VCaP (cell line): ENCODE data around the gene CENPM.

Experiments
- H3K27ac ChIP-seq: fragments of 450-650 bp; 2 replicates; pipeline ENCODE4 v1.5.1; 2017
- TF ChIP-seq, protein P1 (sequence below): fragments of 450-650 bp; conservative IDR thresholded peaks from 2 replicates; pipeline ENCODE4 v1.5.1; 2017; ENCODE audit warnings: mild to moderate bottlenecking, moderate library complexity

The CENPM gene

DNA sequence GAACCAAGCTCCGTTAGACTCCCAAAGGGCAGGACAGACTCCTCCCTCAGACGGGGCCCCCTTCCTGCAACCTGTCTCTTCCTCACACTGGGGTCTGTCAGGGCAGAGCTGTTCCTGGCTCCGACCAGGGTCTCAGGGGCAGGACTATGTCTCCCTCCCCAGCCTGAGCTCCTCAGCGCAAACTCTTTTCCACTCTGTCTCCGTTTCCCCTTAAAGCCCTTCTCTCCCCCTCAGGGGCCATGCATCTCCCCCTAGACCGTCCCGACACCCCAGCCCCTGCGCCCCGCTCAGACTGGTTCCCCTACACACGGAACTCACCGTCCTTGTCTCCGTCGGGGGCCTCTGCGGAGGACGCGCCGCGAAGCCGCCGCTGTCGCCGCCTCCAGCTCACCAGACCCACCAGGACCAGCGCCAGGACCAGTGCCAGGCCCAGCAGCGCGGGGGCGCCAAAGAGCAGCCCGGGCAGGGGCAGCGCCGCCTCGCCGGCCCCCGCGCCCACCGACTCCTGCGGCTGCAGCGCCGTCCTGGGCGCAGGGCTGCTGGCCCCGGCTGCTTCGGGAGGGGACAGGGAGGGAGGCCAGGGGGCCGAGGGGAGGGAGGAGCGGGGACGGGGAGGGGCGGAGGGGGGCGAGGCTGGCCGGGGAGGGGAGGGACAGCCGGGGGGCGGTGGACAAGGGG, 21.0 kb downstream of the CENPM start:
- TF ChIP-seq, protein P1, sequence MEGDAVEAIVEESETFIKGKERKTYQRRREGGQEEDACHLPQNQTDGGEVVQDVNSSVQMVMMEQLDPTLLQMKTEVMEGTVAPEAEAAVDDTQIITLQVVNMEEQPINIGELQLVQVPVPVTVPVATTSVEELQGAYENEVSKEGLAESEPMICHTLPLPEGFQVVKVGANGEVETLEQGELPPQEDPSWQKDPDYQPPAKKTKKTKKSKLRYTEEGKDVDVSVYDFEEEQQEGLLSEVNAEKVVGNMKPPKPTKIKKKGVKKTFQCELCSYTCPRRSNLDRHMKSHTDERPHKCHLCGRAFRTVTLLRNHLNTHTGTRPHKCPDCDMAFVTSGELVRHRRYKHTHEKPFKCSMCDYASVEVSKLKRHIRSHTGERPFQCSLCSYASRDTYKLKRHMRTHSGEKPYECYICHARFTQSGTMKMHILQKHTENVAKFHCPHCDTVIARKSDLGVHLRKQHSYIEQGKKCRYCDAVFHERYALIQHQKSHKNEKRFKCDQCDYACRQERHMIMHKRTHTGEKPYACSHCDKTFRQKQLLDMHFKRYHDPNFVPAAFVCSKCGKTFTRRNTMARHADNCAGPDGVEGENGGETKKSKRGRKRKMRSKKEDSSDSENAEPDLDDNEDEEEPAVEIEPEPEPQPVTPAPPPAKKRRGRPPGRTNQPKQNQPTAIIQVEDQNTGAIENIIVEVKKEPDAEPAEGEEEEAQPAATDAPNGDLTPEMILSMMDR: peak; percentile 96
- peak overlapping the region; percentile 10; the same call in 1 of the 2 replicates for H3K27ac ChIP-seq

DNA sequence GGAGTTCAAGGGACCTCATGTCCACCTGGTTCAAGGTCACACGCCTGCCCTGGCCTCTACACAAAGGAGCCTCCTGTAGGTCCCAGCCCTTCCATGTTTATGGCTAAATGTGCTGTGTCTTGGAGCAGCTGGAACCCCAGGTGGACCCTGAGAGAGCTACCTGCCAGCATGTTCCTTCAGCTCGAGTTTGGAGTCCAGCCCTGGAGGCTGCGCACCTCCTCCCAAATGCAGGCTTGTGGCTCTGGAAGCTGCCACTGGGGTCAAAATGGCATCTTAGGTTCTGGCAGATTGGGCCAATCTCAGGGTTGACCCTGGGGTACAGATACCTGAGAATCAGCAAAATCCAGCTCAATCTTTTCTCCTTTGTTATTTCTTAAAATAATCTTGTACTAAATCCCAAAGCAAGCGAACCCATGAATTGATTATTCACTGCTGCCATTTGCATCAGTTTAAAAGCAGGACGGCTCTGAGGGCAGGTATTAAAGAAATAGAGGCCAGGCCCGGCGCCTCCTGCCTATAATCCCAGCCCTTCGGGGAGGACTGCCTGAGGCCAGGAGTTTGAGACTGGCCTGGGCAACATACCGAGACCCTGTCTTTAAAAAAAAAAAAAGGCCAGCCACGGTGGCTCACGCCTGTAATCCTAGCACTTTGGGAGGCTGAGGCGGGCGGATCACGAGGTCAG, 23.2 kb downstream of the CENPM start:
- TF ChIP-seq, protein P1: no peak
- no peak overlapping the region for H3K27ac ChIP-seq

GRCh38 chr22:41922940-41923594, 23.9 kb downstream of the CENPM start:
- TF ChIP-seq, protein P1: no peak
- no peak overlapping the region for H3K27ac ChIP-seq

DNA sequence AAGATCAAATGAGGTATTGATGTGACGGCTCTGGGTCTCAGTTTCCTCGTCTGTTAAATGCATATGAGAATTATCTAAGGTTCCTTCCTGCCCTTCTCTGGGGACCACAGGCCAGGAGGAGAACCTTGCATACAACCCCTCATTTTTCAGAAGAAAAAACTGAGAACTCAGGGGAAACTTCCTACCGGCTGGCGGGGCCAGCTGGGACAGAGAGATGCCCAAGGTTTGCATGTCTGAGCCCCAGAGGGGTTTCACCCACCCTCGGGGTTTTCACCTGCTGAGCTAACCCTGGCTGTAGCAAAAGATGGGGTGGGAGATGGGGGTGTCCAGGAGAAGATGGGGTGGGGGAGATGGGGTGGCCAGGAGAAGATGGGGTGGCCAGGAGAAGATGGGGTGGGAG, 24.6 kb downstream of the CENPM start:
- TF ChIP-seq, protein P1: no peak

DNA sequence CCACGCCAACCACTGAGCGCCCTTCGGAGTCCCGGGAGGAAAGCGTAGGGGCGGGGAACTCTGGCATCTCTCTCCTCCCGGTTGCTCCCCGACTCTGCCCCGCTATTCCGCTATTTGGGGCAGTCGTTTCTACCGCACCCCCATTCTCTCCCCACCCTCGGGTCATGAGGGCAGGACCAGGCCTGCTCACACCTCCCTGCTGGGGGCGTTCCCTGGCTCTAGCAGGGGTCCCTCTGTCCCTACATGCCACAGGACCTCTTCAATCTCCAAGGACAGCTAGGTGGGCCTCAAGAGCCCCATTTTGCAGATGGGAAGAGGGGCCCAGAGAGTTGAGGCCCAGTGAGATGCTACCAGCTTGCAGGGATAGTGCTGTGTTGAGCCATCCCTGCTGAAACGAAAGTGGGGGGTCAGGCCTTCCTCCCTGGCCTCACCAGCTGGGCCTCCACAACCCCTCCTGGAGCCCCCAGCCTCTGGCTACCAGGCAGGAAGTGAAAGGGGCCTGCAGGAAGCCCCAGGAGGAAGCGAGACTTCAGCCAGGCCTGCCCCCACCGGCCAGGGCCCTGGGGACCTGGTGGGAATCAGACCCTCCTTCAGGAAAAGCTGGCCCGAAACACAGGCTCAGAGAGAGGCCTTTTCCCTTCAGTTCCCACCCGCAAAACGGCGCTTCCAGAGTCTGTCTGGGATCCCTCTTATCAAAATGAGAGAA, 26.5 kb downstream of the CENPM start:
- H3K27ac ChIP-seq: no peak overlapping the region
- TF ChIP-seq, protein P1: no peak

More for the DNA sequence above, 24.6 kb downstream of the CENPM start:
- H3K27ac ChIP-seq: no peak overlapping the region

DNA sequence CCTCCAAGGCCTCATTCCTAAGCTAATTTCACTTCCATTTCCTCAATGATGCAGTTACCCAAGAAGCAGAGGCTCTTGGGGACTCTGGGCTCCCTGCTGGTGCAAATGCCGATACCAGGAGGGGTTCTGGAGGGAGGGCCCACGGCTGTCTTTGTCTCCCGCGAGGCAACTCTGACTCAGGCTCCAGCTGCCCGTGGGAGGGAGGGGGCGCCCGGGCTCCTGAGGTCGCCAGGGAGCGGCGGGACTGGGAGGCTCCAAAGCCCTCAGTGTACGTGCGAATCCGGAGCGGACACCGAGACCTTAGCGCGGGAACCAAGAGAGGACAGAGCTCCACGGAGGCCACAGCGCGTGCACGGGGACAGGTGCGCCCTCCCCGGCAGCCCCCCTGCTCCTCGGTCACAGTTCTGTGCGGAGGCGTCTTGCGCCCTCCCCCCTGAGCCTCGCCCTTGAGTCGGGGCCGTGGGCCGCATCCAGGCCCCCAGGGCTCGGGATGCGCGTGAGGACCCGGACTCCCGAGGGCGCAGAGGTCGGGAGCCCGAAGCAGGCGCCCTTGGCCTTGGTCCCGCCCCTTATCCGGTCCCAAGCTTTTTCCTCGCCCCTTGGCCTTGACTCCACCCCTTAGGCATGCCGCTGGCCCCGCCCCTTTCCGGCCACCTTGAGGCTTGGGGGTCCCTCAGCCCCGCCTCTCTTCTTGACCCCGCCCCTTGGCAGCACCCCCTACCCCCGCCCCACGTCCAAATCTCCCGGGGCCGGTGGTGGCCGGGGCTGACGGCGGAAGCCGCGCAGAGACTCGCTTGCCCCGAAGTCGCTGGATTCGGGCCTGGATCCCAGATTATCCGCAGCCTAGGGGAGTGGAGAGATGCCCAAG, 27.4 kb downstream of the CENPM start:
- no peak overlapping the region for H3K27ac ChIP-seq
- TF ChIP-seq, protein P1: no peak
